Measurements from ENCODE around the gene RAB17.

The RAB17 gene

GRCh38 chr2:237592425-237592980, 2.0 kb upstream of the RAB17 start:
- TF ChIP-seq CTCF (IDR thresholded peaks at IDR 0.05; ENCODE audit: insufficient read depth, low read length, missing control alignments), result no peak
- POLR2A ChIA-PET, result no interaction called here
- CTCF ChIA-PET, result interaction anchor here (1.2 to 4.4 kb wide), 4 partner anchors 7 to 153 kb away, joined by 4 to 18 read pairs (median 9); no protein-coding TSS in a partner anchor

GRCh38 chr2:237591141-237591881, 777 bp upstream of the RAB17 start:
- no peak for DNase-seq (ENCODE audit: low read depth, low spot score)
- ChIA-PET CTCF (interaction anchor here (1.4 to 4.4 kb wide), 4 partner anchors 9 to 183 kb away, joined by 3 to 18 read pairs (median 12); no protein-coding TSS in a partner anchor), POLR2A (interaction anchor here (0.6 kb wide), 1 partner anchor 65 kb away, joined by 3 read pairs; no protein-coding TSS in a partner anchor)
- TF ChIP-seq CTCF (IDR thresholded peaks at IDR 0.05; ENCODE audit: insufficient read depth, low read length, missing control alignments), result no peak
- no peak overlapping the region for H3K4me3 ChIP-seq (ENCODE audit: low read depth, low read length)

More at GRCh38 chr2:237592425-237592980, 2.0 kb upstream of the RAB17 start:
- no peak for DNase-seq (ENCODE audit: low read depth, low spot score)
- no peak overlapping the region for H3K4me3 ChIP-seq (ENCODE audit: low read depth, low read length)

- no peak overlapping the region for H3K4me3 ChIP-seq (ENCODE audit: low read depth, low read length)
- POLR2A ChIA-PET, result no interaction called here
- no peak for TF ChIP-seq CTCF (IDR thresholded peaks at IDR 0.05; ENCODE audit: insufficient read depth, low read length, missing control alignments)
- CTCF ChIA-PET, result interaction anchor here (0.8 to 13.6 kb wide), 3 partner anchors 9 to 158 kb away, joined by 3 to 197 read pairs (median 5); no protein-coding TSS in a partner anchor
- DNase-seq (ENCODE audit: low read depth, low spot score), result no peak
Measured at GRCh38 chr2:237588044-237588696, 2.4 kb downstream of the RAB17 start.

DNA sequence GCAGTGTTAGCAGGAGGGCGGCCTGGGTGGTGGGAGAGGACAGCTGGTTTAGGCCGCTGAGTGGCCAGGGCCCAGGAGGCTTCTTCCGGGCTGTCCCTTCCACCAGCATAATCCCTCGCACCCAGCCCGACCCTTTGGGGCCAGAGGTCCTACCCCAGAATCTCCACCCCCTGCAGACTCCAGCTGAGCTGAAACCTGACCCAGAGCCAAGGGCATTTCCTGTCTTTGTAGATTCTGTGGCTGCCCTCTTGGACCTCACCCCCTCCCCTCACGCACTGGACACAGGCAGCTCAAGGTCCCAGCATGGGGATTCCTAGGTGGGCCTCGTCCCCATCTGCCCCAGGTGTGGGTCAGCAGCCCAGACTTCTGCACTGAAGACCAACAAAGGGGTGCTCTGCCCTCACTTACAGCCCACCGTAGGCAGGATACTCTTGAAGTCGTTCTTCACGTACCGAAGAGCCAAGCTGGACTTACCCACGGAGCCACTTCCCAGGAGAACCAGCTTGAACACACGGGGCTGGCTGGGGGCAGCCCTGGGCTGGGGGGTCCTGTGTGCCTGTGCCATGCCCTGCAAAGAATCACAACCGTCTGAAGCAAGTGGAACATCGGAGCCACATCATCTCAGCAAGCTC, 4.8 kb downstream of the RAB17 start:
- ChIA-PET POLR2A (no interaction called here), CTCF (interaction anchor here (1.0 to 13.6 kb wide), 5 partner anchors 9 to 161 kb away, joined by 3 to 197 read pairs (median 5); no protein-coding TSS in a partner anchor)
- DNase-seq (ENCODE audit: low read depth, low spot score), result no peak
- H3K4me3 ChIP-seq (ENCODE audit: low read depth, low read length), result no peak overlapping the region
- TF ChIP-seq CTCF (IDR thresholded peaks at IDR 0.05; ENCODE audit: insufficient read depth, low read length, missing control alignments), result no peak

DNA sequence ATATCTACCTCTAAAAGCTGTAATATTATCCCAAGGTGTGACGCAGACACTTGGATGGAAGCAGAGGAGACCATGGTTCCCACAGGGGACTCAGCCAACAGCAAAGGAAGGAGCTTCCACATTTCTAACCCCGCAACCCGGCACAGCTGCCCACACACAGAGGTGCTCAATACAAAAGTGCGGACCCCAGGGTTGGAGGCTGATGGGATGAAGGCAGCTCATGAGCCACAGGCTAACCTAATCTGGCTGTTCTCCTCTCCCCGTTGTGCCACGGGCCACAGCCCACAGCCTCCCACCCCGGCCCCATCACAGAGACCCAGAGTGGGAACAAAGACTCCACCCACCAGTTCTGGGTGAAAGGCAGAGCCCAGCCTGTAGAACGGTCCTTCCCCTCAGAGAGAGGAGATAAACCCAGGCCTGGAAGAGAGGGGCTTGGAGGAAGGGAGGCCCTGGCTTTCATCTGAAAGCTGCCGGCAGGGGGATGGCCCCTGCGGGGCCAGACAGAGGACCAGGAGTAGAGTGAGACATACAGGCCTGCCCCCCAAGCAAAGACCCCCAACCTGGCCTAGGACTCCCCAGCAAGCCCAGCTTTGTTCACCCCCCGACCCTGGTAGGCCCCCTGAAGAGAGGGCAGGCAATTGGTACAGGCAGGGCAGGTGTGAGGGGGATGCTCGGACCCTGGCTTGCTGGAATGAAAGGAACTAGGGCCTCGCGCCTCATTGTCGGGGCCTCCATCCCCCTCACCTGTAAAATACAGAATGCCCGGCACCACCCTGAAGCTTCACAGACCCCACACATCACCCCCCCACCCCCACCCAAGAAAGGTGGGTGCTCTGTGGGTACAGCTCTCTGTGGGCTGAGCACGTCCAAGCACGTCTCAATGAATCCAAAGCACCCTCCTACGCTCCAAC, 6.9 kb downstream of the RAB17 start:
- ChIA-PET POLR2A (no interaction called here), CTCF (interaction anchor here (0.6 to 13.6 kb wide), 10 partner anchors 11 to 193 kb away, joined by 3 to 197 read pairs (median 3); no protein-coding TSS in a partner anchor)
- DNase-seq (ENCODE audit: low read depth, low spot score), result no peak
- H3K4me3 ChIP-seq (ENCODE audit: low read depth, low read length), result no peak overlapping the region
- no peak for TF ChIP-seq CTCF (IDR thresholded peaks at IDR 0.05; ENCODE audit: insufficient read depth, low read length, missing control alignments)

Data from AG04449 (cell line).